Raji (cell line): Measurements from ENCODE around the gene ALPL.

ENCODE experiments used
- POLR2A ChIP-seq: IDR thresholded peaks from 2 replicates; pipeline ENCODE4 v1.6.1; 2011; ENCODE audit warnings: low read depth, low read length, control low read depth; ENCODE audit not compliant: insufficient read depth

ALPL gene

GRCh38 chr1:21620496-21620895, 111.3 kb downstream of the ALPL start:
- no peak for TF ChIP-seq POLR2A

DNA sequence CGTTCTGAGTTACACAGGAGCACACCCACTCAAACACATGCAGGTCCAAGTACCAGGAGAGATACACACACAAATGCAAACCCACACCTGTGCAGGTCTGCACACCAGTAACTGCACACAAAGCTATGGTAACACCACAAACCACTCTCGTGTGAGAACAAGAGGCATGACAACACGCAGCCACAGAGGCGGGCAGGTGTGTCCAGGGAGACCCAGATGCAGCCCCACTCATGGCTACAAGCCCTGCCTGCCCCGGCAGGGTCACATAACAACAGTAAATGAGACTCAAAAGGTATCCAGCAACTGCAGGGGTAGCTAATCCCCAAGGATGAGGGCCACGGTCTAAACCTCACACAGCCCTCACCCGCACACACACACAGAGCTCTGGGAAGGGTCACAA, 111.8 kb downstream of the ALPL start:
- TF ChIP-seq POLR2A = no peak

DNA sequence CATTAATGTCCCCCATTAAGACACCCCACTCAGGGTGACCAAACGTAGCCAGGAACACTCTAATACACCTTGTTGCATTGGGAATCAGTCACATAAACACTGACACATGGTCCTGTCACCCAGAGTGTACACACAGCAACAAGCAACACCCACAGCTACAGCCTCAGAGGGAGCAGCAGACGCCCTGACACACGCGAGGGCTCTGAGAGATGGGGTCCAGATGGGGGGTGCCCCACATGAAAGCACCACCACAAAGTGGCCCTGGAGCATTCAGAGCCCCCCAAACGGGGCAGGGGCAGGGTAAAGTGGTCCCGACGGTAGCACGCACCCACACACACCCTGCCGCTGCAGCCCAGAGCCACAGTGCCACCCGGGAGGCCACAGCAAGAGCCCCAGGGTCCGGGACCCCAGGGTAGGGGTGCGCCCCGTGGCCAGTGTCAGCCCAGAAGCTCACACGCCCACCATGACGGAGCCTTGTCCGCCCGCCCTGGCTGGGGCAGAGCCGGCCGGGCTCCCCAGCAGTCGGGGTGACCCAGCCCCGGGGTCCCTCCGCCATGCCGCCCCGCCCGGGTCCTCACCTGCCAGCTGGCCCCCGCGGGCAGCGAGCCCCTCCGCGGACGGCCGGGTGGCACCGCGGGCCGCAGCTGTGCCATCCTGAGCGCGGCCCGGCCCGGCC, 112.7 kb downstream of the ALPL start:
- TF ChIP-seq POLR2A = no peak

- TF ChIP-seq POLR2A = no peak
These were observed 113.5 kb downstream of the ALPL start for GRCh38 chr1:21622466-21623315.

- no peak for TF ChIP-seq POLR2A
These were observed 114.3 kb downstream of the ALPL start for GRCh38 chr1:21623410-21623961.

GRCh38 chr1:21624571-21625389, 115.6 kb downstream of the ALPL start:
- TF ChIP-seq POLR2A = no peak

DNA sequence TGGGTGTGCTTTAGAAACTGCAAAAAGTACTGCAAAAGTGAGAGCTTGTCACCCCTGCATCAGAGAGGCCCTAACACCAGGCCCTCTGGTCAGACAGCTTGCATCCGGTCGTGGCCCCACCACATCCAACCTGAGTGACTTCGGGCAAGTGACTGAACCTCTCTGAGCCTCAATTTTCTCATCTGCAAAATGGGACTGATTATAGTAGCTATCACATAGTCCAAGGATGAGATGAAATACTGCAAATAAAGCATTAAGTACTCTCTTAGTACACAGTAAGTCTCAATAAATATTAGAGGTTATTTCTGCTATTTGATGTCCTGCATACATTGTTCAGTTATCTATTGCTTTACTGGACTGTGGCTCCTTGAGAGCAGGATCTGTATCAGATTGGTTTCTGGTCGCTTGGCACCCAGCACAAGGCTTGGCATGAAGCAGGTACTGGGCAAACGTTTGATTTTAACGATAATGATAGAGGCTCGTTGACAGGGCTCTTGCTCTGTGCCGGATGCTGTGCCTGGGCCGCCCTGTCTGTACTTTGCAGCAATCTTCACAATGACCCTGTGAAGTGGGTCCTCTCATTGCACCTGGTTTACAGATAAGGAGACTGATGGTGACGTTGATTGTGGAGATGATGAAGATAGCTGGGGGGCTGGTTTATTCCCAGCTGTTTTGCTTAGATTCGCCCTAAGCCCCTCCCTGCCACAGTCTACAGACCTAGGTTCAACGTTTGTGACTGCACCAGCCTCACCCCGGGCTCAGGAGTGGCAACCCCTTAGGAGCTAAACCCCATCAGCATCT, 116.4 kb downstream of the ALPL start:
- TF ChIP-seq POLR2A = no peak

- no peak for TF ChIP-seq POLR2A
These were observed 117.7 kb downstream of the ALPL start for GRCh38 chr1:21626921-21627339.
